HG03521 (cell line): ENCODE results near the gene DVL3.

Experiments used
- ATAC-seq: cut with Tn5 transposase; IDR thresholded peaks from one replicate; pipeline ENCODE4 v1.9.1; 2021; ENCODE audit warnings: mild to moderate bottlenecking, moderate library complexity; ENCODE audit not compliant: unreplicated experiment

Gene DVL3

GRCh38 chr3:184209146-184209923, 54.2 kb downstream of the DVL3 start:
- ATAC-seq = no peak

DNA sequence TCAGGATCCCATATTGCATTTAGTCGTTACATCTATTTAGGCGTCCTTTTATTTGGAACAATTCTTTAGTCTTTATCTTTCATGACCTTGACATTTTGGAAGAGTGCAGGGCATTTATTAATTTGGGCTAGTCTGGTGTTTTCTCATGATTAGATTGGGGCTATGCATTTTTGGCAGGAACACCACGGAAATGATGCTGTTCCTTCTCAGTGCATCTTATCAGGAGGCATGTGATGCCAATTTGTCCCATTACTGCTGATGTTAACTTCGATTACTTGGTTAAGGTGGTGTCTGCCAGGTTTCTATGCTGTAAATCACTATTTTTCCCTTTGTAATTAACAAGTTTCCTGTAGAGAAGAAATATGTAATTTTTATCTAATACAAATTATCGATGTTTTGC, 56.1 kb downstream of the DVL3 start:
- ATAC-seq = no peak

DNA sequence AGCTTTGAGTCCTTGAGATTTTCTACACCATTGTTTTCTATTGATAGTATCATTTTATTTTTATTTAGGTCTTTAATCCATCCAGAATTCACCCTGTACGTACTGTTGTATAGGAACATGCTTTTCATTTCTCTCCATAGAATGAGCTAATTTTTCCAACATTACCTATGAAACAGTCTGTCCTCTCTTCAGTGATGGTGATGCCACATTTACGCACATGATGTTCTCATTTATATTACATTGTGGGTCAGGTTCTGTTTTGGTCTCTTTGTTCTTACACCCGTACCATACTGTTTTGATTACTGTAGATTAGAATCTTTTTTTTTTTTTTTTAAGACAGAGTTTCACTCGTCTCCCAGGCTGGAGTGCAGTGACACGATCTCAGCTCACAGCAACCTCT, 56.5 kb downstream of the DVL3 start:
- no peak for ATAC-seq

DNA sequence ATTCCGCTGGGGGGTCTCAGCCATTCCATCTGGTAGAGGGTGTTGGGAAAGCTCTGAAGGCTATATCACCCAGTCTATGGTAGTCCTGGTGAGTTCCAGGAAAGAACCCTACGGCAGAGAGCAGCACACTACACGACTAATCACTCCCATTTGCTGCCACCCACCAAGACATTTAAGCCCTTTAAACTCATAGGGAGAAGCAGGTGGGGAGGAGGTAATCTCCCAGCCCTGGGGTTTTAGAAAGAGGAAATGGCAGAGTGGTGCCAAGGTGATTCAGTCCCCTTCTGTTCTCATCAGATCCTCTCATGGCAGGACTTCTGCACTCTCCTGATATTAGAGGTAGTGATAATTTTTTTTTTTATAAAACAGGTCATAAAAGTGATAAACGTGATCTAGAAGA, 63.6 kb downstream of the DVL3 start:
- no peak for ATAC-seq

GRCh38 chr3:184222521-184222920, 67.3 kb downstream of the DVL3 start:
- ATAC-seq = no peak
